ENCODE results near the gene KLF7. TPM values are rescaled to one million over a fixed set of nuclear protein-coding genes. Genes with fewer than 3 reads are reported as not detected.

KLF7 gene
- total and polyA plus RNA-seq, 9 of the 15 experiments (the other 6 are each of a cell fraction or from before 2014, with no cell fraction given) = 0.04 to 0.54 (median 0.07) TPM

DNA sequence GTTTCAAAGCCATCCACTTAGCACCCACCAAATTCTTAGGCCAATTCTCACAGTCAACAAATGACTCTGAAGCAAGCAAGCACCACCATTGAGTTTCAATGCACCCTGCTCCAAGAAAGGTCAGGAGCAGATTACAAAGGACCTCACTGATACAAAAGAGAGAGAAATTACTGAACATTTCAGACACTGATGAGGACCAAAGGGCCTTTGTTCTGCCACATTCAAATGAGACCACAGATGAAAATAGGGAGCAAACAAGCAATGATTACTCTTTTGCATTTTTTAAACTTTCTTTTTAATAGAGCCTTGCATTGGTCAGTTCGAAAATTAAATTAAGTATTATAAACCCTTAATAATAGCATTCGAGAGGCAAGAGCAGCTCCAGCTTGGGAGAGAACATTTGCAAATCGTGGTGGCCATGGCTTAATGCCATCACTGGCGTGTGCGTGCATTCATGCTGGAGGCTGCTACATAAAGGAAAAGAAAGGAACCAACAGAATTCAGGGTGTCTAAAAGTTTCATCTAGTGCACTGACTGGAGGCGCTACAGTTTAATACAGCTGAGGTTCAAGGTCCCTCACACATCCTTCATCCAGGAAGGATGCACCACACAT lies 87.5 kb downstream of the KLF7 start (continued):
- TF ChIP-seq, protein P1, sequence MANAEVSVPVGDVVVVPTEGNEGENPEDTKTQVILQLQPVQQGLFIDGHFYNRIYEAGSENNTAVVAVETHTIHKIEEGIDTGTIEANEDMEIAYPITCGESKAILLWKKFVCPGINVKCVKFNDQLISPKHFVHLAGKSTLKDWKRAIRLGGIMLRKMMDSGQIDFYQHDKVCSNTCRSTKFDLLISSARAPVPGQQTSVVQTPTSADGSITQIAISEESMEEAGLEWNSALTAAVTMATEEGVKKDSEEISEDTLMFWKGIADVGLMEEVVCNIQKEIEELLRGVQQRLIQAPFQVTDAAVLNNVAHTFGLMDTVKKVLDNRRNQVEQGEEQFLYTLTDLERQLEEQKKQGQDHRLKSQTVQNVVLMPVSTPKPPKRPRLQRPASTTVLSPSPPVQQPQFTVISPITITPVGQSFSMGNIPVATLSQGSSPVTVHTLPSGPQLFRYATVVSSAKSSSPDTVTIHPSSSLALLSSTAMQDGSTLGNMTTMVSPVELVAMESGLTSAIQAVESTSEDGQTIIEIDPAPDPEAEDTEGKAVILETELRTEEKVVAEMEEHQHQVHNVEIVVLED (CRISPR knock-in tag; IDR thresholded peaks at IDR 0.05) = no peak
- TF ChIP-seq, protein P2, sequence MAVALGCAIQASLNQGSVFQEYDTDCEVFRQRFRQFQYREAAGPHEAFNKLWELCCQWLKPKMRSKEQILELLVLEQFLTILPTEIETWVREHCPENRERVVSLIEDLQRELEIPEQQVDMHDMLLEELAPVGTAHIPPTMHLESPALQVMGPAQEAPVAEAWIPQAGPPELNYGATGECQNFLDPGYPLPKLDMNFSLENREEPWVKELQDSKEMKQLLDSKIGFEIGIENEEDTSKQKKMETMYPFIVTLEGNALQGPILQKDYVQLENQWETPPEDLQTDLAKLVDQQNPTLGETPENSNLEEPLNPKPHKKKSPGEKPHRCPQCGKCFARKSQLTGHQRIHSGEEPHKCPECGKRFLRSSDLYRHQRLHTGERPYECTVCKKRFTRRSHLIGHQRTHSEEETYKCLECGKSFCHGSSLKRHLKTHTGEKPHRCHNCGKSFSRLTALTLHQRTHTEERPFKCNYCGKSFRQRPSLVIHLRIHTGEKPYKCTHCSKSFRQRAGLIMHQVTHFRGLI (CRISPR knock-in tag; IDR thresholded peaks at IDR 0.05) = no peak
- no peak for TF ChIP-seq TGIF2 (CRISPR knock-in tag; IDR thresholded peaks at IDR 0.05)
- TF ChIP-seq, protein P3, sequence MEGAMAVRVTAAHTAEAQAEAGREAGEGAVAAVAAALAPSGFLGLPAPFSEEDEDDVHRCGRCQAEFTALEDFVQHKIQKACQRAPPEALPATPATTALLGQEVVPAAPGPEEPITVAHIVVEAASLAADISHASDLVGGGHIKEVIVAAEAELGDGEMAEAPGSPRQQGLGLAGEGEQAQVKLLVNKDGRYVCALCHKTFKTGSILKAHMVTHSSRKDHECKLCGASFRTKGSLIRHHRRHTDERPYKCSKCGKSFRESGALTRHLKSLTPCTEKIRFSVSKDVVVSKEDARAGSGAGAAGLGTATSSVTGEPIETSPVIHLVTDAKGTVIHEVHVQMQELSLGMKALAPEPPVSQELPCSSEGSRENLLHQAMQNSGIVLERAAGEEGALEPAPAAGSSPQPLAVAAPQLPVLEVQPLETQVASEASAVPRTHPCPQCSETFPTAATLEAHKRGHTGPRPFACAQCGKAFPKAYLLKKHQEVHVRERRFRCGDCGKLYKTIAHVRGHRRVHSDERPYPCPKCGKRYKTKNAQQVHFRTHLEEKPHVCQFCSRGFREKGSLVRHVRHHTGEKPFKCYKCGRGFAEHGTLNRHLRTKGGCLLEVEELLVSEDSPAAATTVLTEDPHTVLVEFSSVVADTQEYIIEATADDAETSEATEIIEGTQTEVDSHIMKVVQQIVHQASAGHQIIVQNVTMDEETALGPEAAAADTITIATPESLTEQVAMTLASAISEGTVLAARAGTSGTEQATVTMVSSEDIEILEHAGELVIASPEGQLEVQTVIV (CRISPR knock-in tag; IDR thresholded peaks at IDR 0.05; ENCODE audit: borderline replicate concordance) = no peak
- TF ChIP-seq SRSF9 (IDR thresholded peaks at IDR 0.05; ENCODE audit: borderline replicate concordance, low read depth, low read length) = no peak
- TF ChIP-seq NELFE (IDR thresholded peaks at IDR 0.05; ENCODE audit: insufficient read depth, insufficient read length) = no peak
- TF ChIP-seq DDX20 (tag; IDR thresholded peaks at IDR 0.05; ENCODE audit: low read depth) = no peak
